DOHH2 (cell line): Measurements from ENCODE around the gene HS3ST4.
"Not testable (repeated sequence)": the region's sequence is repeated elsewhere in the genome, so short reads cannot be mapped to it uniquely, and the experiment has no call there.

Experiments used
- H3F3A ChIP-seq: fragments of 200-600 bp; sonication (generic), shearing (Covaris generic); 2 replicates; pipeline ENCODE4 v1.6.0; 2016; ENCODE audit warnings: antibody characterized with exemption, mild to moderate bottlenecking; ENCODE audit not compliant: control insufficient read depth, insufficient read depth
- H3K27ac ChIP-seq: fragments of 200-600 bp; sonication (generic); 2 replicates; pipeline ENCODE4 v1.5.1; 2014; ENCODE audit warnings: low read depth, mild to moderate bottlenecking, low read length, moderate library complexity
- H3K27me3 ChIP-seq: fragments of 200-600 bp; sonication (generic); 2 replicates; pipeline ENCODE4 v1.6.1; 2014; ENCODE audit warnings: mild to moderate bottlenecking, low read length, mixed read lengths; ENCODE audit not compliant: control insufficient read depth
- H3K36me3 ChIP-seq: fragments of 200-600 bp; sonication (generic); 2 replicates; pipeline ENCODE4 v1.6.1; 2014; ENCODE audit warnings: mild to moderate bottlenecking, low read length, moderate library complexity, mixed read lengths; ENCODE audit not compliant: control insufficient read depth
- H3K4me1 ChIP-seq: fragments of 200-600 bp; sonication (generic); 2 replicates; pipeline ENCODE4 v1.6.1; 2014; ENCODE audit warnings: mild to moderate bottlenecking, low read length, mixed read lengths; ENCODE audit not compliant: control insufficient read depth
- H3K4me2 ChIP-seq: fragments of 200-600 bp; sonication (generic); 2 replicates; pipeline ENCODE4 v1.6.0; 2014; ENCODE audit warnings: mild to moderate bottlenecking, low read length, moderate library complexity
- H3K4me3 ChIP-seq: fragments of 200-600 bp; sonication (generic); 2 replicates; pipeline ENCODE4 v1.5.1; 2014; ENCODE audit warnings: mild to moderate bottlenecking, low read length, mixed read lengths
- H3K79me2 ChIP-seq: fragments of 200-600 bp; sonication (generic); 2 replicates; pipeline ENCODE4 v1.6.1; 2014; ENCODE audit warnings: mild to moderate bottlenecking, low read length, mixed read lengths; ENCODE audit not compliant: control insufficient read depth
- H3K9me2 ChIP-seq: fragments of 200-600 bp; sonication (generic); replicated peaks from 2 replicates; pipeline ENCODE4 v1.6.1; 2014; ENCODE audit warnings: mild to moderate bottlenecking, low read length, mixed read lengths; ENCODE audit not compliant: control insufficient read depth
- H3K9me3 ChIP-seq: fragments of 200-600 bp; sonication (generic); 2 replicates; pipeline ENCODE4 v1.6.1; 2014; ENCODE audit warnings: antibody characterized with exemption, low read length, mixed read lengths; ENCODE audit not compliant: control insufficient read depth, insufficient read depth
- H4K20me1 ChIP-seq: fragments of 200-600 bp; sonication (generic); 2 replicates; pipeline ENCODE4 v1.6.0; 2014; ENCODE audit warnings: low read depth, mild to moderate bottlenecking, antibody characterized with exemption, low read length, moderate library complexity; ENCODE audit not compliant: control insufficient read depth, insufficient read depth
- CTCF ChIP-seq: fragments of 200-600 bp; sonication (generic); IDR thresholded peaks from one replicate; pipeline ENCODE4 v1.5.1; 2014; ENCODE audit warnings: antibody characterized with exemption, mild to moderate bottlenecking, low read depth, low read length; ENCODE audit not compliant: poor library complexity, severe bottlenecking
- EZH2phosphoT487 ChIP-seq: fragments of 200-600 bp; sonication (generic); IDR thresholded peaks from 2 replicates; pipeline ENCODE4 v1.6.1; 2017; ENCODE audit warnings: borderline replicate concordance, mild to moderate bottlenecking, antibody characterized with exemption, low read length, moderate library complexity, mixed read lengths

HS3ST4 gene

DNA sequence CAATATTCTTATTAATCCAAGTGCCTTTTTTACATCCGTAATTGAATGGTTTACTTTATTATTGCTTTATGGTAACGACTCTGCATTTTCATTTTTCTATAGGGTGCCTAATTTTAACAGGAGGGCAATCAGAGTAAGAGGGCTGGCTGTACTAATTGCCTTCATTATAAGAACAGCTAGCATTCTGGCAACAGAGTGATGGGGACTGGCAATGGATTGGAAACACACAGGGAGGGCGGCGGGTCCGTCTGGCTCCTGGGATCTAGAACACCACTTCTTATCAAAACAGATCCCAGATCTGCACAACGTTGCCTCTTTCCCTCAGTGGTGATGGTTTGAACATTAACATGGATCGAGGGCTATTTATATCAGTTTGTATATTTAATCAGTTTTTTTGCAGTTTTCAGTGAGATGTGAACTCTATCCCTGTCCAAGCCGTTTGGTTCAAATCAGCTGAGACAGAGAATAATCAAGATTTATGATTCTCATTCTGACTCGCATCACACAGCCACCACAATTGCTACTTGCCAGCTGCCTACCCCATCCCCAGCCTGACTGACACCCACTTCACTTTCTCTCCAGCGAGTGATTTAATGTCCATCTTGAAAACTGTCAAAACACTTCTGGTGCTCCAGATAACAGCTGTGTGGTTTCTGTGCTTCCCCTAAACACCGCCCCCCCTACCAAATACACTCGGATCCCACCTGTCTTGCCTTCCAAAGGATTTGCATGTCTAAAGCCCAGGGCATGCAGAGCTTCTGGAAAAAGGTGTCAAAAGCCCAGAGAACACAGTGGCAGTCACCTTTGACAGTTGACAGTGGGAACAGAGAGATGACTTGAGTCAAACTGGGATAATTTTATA is 327.9 kb downstream of the HS3ST4 start:
- Histone ChIP-seq H3K36me3 (no peaks in the 10 kb centered on the region), H3K27ac (no peak overlapping the region), H3K27me3 (no peaks in the 10 kb centered on the region), H3F3A (no peaks in the 10 kb centered on the region), H3K9me2 (no peaks in the 10 kb centered on the region), H3K9me3 (peaks cover 5% of the 10 kb centered on the region; the same call in 1 of the 2 replicates), H4K20me1 (no peaks in the 10 kb centered on the region), H3K4me3 (no peak overlapping the region), H3K4me1 (no peaks in the 10 kb centered on the region), H3K79me2 (no peaks in the 10 kb centered on the region), H3K4me2 (no peak overlapping the region)
- no peak for TF ChIP-seq CTCF

DNA sequence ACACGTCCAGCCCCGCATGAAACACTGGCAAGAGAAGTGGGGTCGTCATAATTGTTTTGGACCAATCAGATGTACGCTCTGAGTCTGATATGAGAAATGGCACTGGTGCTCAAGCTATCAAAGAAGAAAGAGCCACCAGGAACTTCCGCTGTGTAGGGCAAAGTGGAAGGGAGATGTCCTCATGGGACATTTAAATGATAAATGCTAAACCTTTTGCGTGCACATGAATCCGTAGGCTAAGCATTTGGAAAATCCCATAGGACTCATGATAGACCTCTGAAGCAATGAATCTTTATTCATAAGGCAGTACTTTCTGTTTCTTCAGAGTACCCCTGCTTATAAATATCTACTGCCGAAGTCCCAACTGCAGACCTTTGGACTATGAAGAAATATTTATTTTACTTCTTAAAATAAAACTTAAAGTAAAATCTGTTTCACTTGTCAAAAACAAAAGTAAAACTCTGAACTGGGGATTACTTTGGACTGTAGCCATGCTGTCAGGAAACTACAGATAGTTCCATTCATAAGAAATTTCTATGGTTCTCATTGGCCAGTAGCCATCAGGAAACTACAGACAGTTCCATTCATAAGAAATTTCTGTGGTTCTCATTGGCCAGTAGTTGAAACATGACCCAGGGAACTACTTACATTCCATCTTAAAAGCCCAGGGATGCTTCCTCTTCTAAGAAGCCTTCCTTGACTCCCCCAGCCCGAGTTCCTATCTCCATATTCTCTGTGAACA is 335.1 kb downstream of the HS3ST4 start:
- Histone ChIP-seq H3K27me3 (no peaks in the 10 kb centered on the region), H3K9me2 (no peaks in the 10 kb centered on the region), H3K9me3 (no peaks in the 10 kb centered on the region; the same call in 1 of the 2 replicates), H3F3A (no peaks in the 10 kb centered on the region), H3K36me3 (no peaks in the 10 kb centered on the region), H3K4me2 (no peak overlapping the region), H3K4me3 (no peak overlapping the region), H3K4me1 (no peaks in the 10 kb centered on the region), H3K79me2 (no peaks in the 10 kb centered on the region), H3K27ac (no peak overlapping the region), H4K20me1 (no peaks in the 10 kb centered on the region)
- TF ChIP-seq EZH2phosphoT487 (no peak), CTCF (no peak)

DNA sequence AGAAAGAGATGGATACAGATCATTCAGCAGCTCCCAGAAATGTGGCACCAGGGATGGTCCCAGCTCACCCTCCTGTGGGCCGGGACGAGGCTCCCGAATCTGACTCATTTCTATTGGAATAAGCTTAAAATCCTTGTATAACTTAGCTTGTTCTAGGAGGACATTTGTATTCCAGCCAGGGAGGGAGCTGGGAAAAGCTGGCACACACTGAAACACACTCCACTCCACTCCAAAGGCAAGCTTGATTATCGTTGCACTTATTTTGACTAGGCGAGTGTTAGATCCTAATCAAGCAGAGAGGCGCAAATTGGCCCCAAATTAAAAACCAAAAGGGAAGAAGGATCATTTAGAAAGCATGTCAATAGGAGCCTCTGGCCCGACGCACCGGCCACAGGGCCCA is 339.5 kb downstream of the HS3ST4 start:
- no peaks in the 10 kb centered on the region for H3K27me3 ChIP-seq
- H3K9me2 ChIP-seq, result no peaks in the 10 kb centered on the region
- no peaks in the 10 kb centered on the region for H3F3A ChIP-seq
- no peak overlapping the region for H3K4me3 ChIP-seq
- no peak for TF ChIP-seq EZH2phosphoT487
- no peak for TF ChIP-seq CTCF
- no peaks in the 10 kb centered on the region for H3K36me3 ChIP-seq
- no peaks in the 10 kb centered on the region for H3K79me2 ChIP-seq
- H3K4me1 ChIP-seq, result no peaks in the 10 kb centered on the region
- no peak overlapping the region for H3K4me2 ChIP-seq
- no peaks in the 10 kb centered on the region for H4K20me1 ChIP-seq
- H3K9me3 ChIP-seq, result no peaks in the 10 kb centered on the region; the same call in 1 of the 2 replicates
- H3K27ac ChIP-seq, result no peak overlapping the region

- not testable (repeated sequence) for H3K4me1 ChIP-seq, H3K9me2 ChIP-seq
Measured at GRCh38 chr16:26032661-26033060, 340.9 kb downstream of the HS3ST4 start.

More at GRCh38 chr16:26032661-26033060, 340.9 kb downstream of the HS3ST4 start:
- H3F3A ChIP-seq, H3K36me3 ChIP-seq, H4K20me1 ChIP-seq, H3K9me3 ChIP-seq, H3K4me2 ChIP-seq, H3K79me2 ChIP-seq, H3K4me3 ChIP-seq, H3K27me3 ChIP-seq, H3K27ac ChIP-seq: not testable (repeated sequence)
